DMS79 (cell line): ENCODE data around the gene PYGB.

Source experiments
- DNase-seq: peaks from one replicate; lab custom pipeline; 2025; lab: John Stamatoyannopoulos, UW

The PYGB gene

DNA sequence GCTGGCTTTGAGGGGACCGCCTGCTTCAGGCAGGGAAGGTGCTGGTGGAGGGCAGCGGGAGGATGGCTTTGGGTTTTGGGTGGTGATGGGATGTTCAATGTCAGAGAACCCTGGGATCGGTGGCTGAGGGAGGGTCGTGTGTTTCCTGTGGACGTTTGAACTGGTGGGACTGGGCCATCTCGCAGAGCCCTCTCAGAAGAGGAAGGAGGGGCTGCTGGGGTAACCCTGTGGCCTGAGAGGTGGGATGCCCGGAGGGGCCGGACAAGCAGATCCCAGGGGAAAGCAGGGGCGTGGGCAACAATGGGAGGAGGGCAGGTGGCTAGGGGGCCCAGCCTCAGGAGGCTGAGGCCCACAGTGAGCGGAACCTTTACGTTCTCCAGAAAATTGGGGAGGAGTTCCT lies 34.9 kb downstream of the PYGB start:
- DNase-seq, result no peak

DNA sequence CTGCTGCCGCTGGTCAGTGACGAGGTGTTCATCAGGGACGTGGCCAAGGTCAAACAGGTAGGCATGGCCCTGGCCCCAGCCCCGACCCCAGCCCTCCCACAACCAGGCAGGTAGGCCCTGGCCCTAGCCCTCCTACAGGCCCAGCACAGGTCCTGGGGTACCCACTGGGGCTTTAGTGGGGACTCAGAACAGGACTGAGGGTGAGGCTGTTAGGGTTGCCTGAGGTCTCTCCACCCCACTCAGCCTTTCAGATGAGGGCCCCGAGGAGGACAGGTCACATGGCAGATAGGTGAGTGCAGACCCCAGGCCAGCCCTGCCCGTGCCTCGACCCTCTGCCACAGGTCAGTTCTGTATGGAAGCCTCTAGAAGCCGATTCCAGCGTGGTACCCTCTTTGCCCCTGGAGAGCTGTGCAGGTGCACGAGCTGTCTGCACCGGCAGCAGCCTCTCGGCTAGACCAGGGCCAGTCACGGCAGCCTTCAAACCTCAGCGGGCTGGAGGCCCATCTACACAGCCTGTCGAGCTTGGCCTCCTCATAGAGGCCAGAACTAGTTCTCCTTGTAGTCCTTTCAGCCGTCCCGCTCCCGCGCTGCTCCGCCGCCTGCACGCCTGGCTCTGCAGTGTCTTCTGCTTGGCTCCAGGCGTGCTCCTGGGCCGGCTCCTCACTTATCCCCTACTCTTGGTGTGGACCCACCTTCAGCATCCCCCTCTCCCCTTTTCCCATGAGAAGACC lies 35.5 kb downstream of the PYGB start:
- DNase-seq, result no peak

DNA sequence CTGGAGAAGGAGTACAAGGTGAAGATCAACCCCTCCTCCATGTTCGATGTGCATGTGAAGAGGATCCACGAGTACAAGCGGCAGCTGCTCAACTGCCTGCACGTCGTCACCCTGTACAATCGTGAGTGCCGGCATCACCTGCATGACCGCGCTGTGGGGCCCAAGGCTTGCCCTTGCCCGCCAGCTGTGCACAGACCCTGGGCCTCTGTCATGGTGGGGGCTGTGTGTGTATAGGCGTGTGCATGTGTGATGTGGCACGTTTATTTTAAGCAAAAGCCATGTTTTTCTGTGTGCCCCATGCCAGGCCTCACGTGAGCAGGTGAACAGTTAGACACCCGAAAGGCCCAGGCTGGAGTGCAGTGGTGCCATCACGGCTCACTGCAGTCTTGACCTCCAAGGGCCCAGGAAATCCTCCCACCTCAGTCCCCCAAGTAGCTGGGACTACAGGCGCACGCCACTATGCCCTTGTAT lies 36.3 kb downstream of the PYGB start:
- DNase-seq, result no peak

DNA sequence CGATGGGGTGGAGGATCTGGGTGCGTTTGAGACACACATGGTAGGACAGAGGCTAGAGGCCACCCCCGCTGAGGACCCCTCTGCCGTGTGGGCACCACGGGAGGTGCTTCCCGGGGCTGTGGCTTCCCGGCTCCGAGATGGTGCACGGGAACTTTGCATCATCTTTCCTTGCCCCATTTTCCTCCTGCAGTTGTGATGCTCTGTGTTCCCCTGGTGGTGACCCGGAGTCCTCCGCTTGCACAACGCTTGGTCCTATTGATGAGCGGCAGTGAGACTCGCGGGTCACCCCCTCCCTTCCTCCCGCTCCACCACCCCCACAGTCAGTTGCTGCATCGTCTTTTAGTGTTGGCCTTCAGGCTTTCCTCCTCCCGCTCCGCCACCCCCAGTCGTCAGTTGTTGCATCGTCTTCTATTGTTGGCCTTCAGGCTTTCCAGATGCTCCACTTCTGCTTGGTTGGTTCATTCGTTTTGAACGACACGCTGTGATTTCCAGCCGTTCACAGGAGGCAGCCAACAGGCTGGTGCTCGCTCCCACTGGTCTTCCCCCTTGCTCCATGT lies 37.3 kb downstream of the PYGB start:
- DNase-seq, result no peak

DNA sequence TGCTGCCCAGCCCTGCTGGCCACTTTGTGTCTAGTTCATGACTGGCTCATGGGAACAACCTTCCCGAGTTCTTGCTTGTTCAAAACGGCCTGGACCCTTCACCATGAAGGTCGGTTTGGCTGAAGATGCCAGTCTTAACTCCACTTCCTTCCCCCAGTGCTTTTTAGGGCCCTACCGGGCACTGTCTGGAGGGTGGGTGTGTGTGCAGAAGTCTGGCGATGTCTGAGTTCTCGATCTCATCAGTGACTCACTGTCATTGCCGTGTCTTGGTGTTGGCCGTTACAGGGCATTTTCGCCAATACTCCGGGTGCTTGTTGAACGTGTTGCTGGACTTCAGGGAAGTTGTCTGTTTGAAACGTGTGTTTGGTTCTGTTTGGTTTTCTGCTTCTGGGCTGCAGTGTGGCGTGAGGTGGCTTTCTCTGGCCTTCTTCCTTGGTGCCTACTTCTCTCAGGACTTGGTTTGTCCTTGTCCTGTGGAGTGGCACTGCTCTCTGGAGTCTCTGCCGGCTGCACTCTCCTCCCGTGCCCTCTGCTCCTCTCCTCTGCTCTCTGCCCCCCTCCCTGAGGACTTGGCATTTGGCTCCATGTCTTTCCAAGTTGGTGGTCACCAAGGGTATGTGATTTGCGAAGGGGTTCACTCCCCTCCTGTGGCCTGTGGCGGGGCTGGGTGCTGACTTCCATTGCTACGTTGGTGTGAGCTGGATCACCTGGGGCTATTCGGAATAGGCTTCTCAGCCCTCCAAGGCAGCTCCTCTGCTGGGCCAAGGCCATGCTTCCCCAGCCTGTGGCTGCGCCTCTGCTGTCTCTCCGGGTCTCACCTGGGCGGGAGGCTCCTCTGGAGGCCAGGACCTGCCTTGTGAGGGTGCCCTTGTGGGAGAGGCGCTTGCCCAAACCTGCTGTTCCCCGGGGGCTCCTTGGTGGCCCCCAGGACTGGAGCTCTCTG lies 38.2 kb downstream of the PYGB start:
- DNase-seq, result no peak

DNA sequence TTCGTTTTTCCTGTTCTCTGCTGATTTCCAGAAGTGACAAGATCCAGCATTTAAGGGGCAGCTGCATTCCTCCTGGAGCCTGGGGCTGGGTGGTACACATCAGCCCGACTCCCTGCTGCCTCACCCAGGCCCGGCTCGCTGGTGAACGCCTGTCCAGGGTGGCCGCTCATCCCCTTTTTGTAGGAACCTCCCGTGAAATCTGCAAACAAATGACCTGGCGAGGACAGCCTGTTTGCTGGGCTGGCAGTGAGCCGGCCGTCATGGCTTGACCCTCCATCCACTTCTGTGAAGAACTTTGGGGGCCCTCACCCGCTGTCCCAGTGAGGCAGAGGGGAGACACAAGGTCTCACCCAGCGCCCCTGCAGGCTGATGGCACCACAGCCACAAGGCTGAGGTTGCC lies 39.0 kb downstream of the PYGB start:
- DNase-seq, result no peak

DNA sequence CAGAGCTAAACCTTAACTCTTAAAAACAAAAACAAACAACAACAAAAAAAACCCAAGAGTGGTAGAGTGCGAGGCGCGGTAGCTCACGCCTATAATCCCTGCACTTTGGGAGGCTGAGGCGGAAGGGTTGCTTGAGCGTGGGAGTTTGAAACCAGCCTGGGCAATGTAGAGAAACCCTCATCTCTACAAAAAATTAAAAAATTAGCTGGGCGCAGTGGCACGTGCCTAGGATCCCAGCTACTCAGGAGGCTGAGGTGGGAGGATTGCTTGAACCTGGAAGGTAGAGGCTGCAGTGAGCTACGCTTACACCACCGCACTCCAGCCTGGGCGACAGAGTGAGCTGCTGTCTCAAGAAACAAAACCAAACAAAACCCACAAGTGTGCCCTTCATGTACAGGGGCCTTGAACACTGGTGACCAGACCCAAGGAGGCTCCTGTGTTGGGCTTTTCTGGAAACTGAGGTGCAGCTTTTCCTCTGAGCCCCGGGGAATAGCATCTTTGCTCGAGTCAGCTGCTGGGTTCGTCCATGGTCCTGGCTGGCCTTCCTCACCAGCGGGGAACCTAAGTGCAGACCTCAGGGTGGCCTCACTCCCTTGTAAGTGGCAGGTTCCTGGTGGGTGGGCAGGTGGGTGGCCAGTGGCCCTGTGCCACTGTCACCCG lies 39.9 kb downstream of the PYGB start:
- DNase-seq, result no peak

DNA sequence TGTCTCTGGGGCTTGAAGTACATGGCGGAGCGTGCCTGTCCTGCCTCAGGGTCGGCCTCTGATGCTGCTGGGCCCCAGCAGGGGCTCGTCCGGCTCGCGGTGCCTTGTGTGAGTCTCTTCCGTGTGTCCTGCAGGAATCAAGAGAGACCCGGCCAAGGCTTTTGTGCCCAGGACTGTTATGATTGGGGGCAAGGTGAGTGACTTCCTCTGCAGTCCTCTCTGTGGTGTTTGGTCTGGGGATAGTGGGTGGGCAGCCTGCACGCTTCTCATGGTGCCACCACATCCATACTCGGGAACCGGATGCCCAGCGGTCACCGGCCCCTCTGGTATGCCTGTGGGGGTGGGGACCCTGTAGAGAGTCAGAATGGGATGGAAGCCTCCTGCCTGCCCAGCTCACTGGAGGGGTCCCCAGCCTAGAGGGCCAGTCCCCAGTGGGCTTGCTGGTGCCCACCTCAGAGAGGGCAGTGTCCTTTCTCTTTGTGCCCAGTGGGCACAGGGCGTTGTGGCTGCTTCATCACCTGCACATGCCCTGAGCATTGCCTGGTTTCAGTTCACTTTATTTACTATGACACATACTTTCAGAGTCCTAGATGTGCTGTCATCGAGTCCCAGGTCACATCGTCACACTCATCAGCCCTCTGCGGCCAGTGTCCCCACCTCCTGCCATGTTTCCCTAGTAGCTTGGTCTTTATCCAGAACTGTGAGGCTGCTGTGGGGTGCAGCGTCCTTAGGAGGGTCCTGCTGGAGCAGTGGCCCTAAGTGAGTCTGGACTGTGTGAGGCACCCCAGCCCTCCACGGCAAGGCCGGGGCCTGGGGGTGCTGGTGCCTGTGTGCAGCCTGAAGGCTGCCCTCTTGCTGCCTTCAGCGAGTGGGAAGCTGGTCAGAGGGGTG lies 40.7 kb downstream of the PYGB start:
- DNase-seq, result no peak

DNA sequence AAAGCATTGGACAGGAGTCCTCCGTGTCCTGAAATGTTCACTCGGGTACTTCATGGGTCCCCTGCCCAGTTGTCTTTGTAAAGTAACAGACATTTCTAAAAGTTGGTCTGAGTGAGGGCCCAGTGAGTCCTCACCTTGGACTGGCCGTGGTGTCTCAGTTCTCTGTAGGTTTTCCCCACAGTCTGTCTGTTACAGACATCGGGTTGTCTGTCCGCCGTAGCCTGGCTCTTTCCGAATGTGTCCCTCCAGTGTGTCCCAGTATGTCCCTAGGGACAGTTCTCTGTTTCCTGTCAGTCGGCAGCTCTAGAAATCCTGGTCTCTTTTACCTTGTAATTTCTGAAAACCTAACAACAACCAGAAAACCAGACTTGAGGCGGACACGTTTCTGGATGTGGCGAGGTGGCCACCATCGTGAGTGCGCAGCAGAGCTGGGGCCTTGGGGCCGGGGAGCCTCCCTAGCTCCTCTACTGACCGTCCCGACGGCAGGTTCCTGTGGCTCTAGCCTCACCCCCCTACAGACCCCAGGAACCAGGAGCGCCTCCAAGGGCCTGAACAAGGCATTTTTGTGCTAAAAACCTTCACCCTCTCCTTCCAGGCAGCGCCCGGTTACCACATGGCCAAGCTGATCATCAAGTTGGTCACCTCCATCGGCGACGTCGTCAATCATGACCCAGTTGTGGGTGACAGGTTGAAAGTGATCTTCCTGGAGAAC lies 42.2 kb downstream of the PYGB start:
- DNase-seq, result no peak

DNA sequence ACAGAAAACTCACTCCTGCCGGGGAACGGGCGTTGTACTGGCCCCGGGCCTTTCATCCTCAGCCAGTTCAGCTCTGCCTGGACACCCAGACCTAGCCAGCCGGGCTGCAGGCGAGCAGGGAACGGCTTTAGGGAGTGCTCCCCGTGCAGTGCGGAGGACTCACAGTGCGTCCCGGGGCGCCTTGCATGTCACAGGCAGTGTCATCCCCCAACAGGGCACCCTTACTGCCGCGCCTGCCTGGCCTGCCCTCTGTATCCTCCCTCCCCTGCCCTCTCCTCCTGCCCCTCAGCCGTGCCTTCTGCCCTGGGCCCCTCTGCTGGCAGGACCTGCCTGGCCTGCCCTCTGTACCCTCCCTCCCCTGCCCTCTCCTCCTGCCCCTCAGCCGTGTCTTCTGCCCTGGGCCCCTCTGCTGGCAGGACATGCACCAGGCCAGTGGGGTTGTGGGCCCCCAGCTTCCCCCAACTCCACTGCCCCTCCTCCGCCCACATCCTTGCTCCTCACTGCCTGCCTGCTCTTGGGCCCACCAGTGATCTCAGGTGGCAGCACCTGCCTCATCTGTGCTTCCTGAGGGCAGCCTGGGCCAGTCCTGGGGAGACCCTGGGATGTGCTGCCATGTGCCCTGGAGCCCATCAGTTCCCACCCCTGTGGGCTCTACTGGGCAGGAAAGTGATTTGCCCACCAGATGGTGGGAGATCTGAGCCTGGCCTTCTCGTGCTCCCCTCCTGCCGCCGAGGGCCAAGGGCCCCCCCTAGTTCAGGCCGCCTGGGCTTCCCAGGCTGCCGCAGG lies 43.0 kb downstream of the PYGB start:
- DNase-seq, result no peak

DNA sequence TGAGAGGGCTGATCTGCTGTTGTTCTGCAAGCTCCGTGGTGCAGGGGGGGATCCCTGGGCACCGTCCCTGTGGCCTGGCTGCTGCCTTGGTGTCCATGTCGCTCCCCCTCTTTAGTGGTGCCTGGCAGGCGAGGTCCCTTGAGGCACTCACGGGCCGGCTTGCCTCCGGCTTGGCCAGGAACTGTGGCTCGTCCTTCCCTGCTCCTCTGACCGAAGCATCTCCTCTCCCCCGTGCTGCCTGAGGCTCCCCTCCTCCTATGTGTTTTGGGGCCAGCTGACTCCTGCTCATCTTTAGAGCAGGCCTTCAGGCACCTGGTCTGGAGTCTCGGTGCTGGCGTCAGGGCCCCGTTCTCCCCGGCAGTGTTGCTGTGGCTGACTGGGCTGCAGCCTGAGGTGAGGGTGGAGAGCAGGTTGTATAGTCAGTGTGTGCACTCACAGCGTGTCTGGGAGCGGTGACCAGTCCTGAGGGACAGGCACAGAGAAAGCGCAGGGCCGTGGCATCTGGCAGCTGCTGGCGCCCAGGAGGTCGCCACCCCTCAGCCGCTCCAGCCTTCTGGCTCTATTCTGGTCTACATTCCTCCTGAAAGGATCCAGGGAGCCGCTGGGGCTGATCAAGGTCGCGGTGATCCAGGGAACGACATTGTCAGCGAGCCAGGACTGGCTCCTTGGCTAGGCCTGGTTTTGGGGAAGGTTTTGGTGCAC lies 43.7 kb downstream of the PYGB start:
- no peak for DNase-seq

DNA sequence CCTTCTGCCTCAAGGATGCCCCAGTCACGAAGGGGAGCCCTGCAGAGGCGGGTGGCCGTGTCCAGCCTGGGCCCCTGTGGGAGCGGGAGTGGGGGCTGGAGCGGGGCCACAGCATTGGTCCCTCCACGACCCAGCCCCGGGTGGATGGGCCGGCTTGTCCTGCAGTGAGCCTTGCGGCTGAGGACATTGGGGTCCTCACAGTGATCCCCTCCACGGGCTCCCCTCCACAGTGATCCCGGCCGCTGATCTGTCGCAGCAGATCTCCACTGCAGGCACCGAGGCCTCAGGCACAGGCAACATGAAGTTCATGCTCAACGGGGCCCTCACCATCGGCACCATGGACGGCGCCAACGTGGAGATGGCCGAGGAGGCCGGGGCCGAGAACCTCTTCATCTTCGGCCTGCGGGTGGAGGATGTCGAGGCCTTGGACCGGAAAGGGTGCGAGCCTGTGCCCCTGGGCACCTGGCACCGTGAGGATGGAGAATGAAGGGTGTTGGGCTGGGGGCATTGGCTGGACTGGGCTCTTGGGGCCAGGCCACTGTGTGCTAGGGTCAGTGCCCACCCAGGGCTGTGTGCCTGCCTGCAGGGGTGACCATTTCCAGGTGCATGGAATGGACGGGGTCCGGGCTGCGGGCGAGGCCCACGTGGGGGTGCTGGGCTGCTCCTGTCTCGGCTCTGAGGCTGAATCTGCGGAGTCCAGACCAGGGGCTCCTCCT lies 44.4 kb downstream of the PYGB start:
- no peak for DNase-seq

DNA sequence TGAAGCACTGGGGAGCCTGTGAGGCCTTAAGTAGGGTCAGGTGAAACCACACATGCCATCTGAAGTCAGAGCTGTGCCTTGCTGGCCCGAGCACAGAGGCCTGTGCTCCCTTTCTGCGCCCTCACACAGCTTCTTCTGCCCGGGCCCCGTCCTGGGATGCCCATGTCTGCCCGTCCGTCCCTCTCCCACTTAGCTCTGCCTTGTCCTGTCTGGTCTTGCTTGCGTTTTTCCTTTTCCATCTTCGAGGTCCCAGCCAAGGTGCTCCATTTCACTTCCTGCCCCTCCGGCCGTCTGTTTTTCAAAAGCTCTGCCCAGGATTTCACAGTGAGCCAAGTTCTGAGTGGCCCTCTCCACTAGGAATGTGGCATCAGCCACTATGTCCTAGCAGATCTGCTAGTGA lies 45.6 kb downstream of the PYGB start:
- DNase-seq, result no peak

DNA sequence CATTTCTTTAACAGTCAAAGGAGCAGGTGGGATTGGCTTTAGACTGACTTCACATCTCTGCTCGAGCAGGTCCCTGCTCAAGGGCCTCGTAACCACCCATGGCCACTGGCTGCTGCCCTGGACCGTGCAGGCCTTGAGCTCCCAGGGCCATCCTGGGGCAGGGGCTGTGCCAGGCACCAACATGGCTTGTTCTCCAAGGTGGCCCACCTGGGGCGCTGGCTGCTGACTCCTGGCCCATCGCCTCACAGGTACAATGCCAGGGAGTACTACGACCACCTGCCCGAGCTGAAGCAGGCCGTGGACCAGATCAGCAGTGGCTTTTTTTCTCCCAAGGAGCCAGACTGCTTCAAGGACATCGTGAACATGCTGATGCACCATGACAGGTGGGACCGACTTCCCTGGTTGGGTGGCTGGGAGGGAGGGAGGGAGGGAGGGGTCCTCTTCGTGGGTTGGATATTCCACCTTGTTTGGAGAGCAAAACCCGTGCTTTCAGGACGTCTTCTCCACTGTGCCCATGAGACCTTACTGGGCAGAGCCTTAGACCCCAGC lies 46.1 kb downstream of the PYGB start:
- DNase-seq, result no peak

DNA sequence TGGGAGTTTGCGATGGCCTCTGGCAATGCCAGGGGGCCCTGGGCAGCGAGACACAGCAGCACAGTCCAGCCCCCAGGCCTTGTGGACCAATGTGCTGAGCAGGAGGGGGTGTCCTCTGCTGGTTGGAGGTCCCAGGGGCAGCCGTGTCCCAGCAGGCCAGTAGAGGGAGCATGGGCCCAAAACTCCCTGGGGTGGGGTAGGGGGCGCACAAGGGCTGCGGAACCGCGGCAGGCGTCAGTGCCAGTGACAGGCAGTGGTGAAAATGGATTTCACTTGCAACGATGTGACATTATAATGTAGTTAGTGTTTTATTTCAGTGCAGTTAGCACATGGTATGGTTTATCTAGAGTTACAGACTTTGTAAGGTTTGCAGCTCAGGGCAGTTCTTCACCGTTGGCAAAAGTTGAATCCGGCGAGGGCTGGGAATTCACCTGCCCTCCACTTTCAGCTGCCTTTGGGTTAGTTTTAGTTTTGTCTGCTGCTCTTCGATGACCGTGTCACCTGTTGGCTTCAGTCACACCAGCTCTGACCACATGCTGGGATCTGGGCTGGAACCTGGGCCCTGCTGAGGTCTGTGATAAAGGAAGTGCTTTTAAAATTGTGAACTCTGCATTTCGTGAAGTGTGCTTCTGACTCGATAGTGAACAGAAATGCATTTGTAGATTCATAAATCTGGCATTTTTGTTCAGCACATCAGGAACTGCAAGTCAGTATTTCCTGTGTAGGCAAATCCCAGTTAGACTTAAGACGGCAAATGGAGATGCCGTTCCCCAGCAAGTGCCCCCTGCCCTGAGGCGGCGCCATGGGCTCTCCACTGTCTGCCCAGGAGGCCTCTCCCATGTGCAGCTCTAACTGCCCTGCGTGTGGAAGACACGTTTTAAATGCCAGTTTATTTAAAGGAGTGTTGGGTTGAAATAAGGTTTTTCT lies 46.8 kb downstream of the PYGB start:
- DNase-seq, result peak; percentile 9

DNA sequence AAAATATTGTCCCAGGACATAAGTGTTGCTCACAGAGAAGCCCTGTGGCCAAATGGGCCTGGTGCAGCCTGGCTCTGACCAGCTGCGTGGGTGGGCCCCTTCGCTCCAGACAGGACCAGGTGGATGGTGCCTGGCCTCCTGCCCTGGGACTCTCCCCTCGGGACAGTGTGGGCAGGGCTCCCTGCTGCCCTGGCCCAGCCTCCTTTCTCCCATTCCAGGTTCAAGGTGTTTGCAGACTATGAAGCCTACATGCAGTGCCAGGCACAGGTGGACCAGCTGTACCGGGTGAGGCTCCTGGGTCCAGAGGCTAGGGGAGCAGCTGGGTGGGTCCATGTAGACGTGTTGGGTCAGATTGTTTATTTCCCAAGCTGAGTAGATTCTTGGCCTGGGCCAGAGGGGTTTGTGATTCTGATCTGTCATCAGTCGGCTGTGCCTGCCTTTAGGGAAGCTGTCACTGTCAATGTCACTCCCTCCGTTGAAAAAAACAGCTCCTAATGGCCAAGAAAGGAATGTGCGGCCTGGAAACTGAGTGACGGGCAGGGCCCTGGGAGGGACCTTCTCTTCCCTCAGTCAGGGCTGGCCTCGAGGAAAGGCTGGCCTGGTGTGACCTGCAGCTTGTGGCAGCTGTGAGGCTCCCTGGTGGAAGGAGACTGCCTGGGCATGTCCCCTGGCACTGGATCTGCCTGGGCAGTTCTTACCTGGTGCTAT lies 47.7 kb downstream of the PYGB start:
- DNase-seq, result no peak
